GM18520 (cell line): ENCODE results near the gene LRGUK.
A peak's percentile ranks its signal among the peaks of the same experiment; 100 is the strongest.

ENCODE experiments used
- ATAC-seq: cut with Tn5 transposase; IDR thresholded peaks from one replicate; pipeline ENCODE4 v1.9.1; 2021; ENCODE audit not compliant: unreplicated experiment

The LRGUK gene

GRCh38 chr7:134126596-134126965 lies 559 bp upstream of the LRGUK start:
- ATAC-seq: no peak

GRCh38 chr7:134128829-134129228 lies 1.7 kb downstream of the LRGUK start:
- ATAC-seq: no peak

GRCh38 chr7:134129856-134130523 lies 2.9 kb downstream of the LRGUK start:
- ATAC-seq: no peak

- ATAC-seq: no peak
These were observed 6.9 kb downstream of the LRGUK start for GRCh38 chr7:134134004-134134403.

GRCh38 chr7:134140889-134141867 lies 14.0 kb downstream of the LRGUK start:
- ATAC-seq: peak; percentile 71

- no peak for ATAC-seq
These were observed 14.7 kb downstream of the LRGUK start for GRCh38 chr7:134141868-134142264.

- no peak for ATAC-seq
These were observed 26.5 kb downstream of the LRGUK start for GRCh38 chr7:134153493-134154136.

GRCh38 chr7:134154581-134155130 lies 27.5 kb downstream of the LRGUK start:
- no peak for ATAC-seq

- no peak for ATAC-seq
These were observed 28.1 kb downstream of the LRGUK start for GRCh38 chr7:134155206-134155605.

- no peak for ATAC-seq
These were observed 28.7 kb downstream of the LRGUK start for GRCh38 chr7:134155871-134156270.

- no peak for ATAC-seq
These were observed 38.1 kb downstream of the LRGUK start for GRCh38 chr7:134165252-134165651.

- no peak for ATAC-seq
These were observed 40.1 kb downstream of the LRGUK start for GRCh38 chr7:134167250-134167649.

- no peak for ATAC-seq
These were observed 40.7 kb downstream of the LRGUK start for GRCh38 chr7:134167841-134168240.

GRCh38 chr7:134174795-134175261 lies 47.7 kb downstream of the LRGUK start:
- peak; percentile 98 for ATAC-seq

- no peak for ATAC-seq
These were observed 48.3 kb downstream of the LRGUK start for GRCh38 chr7:134175334-134176036.

- no peak for ATAC-seq
These were observed 48.9 kb downstream of the LRGUK start for GRCh38 chr7:134176037-134176350.

- no peak for ATAC-seq
These were observed 52.2 kb downstream of the LRGUK start for GRCh38 chr7:134179036-134180011.

- ATAC-seq: no peak
These were observed 53.2 kb downstream of the LRGUK start for GRCh38 chr7:134180376-134180775.

GRCh38 chr7:134182078-134182477 lies 54.9 kb downstream of the LRGUK start:
- ATAC-seq: no peak

- ATAC-seq: no peak
These were observed 57.6 kb downstream of the LRGUK start for GRCh38 chr7:134184767-134185166.
